Hepatocyte (in vitro differentiated cells): ENCODE data around the gene OR52W1. TPM values are rescaled to one million over a fixed set of nuclear protein-coding genes. Genes with fewer than 3 reads are reported as not detected.
"Not testable (repeated sequence)": the region's sequence is repeated elsewhere in the genome, so short reads cannot be mapped to it uniquely, and the experiment has no call there.

ENCODE experiments used
- DNase-seq: peaks from one replicate; pipeline ENCODE4 v3.0.0-alpha.2; 2016; ENCODE audit warnings: low spot score
- H2AFZ ChIP-seq: fragments of 200-600 bp; sonication (generic); 2 replicates; pipeline ENCODE4 v1.6.0; 2016; ENCODE audit warnings: antibody characterized with exemption, mild to moderate bottlenecking
- H3K27ac ChIP-seq: fragments of 200-600 bp; sonication (generic); 2 replicates; pipeline ENCODE4 v1.5.1; 2016; ENCODE audit warnings: mild to moderate bottlenecking
- H3K27me3 ChIP-seq: fragments of 200-600 bp; sonication (generic); 2 replicates; pipeline ENCODE4 v1.6.1; 2016
- H3K36me3 ChIP-seq: fragments of 200-600 bp; sonication (generic); replicated peaks from 2 replicates; pipeline ENCODE4 v1.5.1; 2016; ENCODE audit warnings: low read depth; ENCODE audit not compliant: insufficient read depth
- H3K4me1 ChIP-seq: fragments of 200-600 bp; sonication (generic); 2 replicates; pipeline ENCODE4 v1.5.1; 2016; ENCODE audit warnings: mild to moderate bottlenecking, moderate library complexity; ENCODE audit not compliant: insufficient read depth
- H3K4me2 ChIP-seq: fragments of 200-600 bp; sonication (generic); 2 replicates; pipeline ENCODE4 v1.6.0; 2016
- H3K4me3 ChIP-seq: fragments of 200-600 bp; sonication (generic); 2 replicates; pipeline ENCODE4 v1.5.1; 2016; ENCODE audit warnings: mild to moderate bottlenecking
- H3K79me2 ChIP-seq: fragments of 200-600 bp; sonication (generic); 2 replicates; pipeline ENCODE4 v1.6.0; 2017; ENCODE audit warnings: mild to moderate bottlenecking
- H3K9me2 ChIP-seq: fragments of 200-600 bp; sonication (generic); replicated peaks from 2 replicates; pipeline ENCODE4 v1.6.0; 2017; ENCODE audit warnings: mild to moderate bottlenecking; ENCODE audit not compliant: insufficient read depth
- H3K9me3 ChIP-seq: fragments of 200-600 bp; sonication (generic); 2 replicates; pipeline ENCODE4 v1.5.1; 2016; ENCODE audit warnings: low read depth, mild to moderate bottlenecking
- H4K20me1 ChIP-seq: fragments of 200-600 bp; sonication (generic); 2 replicates; pipeline ENCODE4 v1.6.0; 2016; ENCODE audit warnings: mild to moderate bottlenecking; ENCODE audit not compliant: insufficient read depth, poor library complexity, severe bottlenecking
- CTCF ChIP-seq: fragments of 200-600 bp; sonication (generic); IDR thresholded peaks from 2 replicates; pipeline ENCODE4 v1.5.1; 2016; ENCODE audit warnings: antibody characterized with exemption, mild to moderate bottlenecking; ENCODE audit not compliant: poor library complexity
- EZH2 ChIP-seq: fragments of 200-600 bp; sonication (generic); IDR thresholded peaks from 2 replicates; pipeline ENCODE4 v1.6.1; 2016; ENCODE audit warnings: antibody characterized with exemption, mild to moderate bottlenecking, borderline replicate concordance
- EZH2phosphoT487 ChIP-seq: fragments of 200-600 bp; sonication (generic); IDR thresholded peaks from one replicate; pipeline ENCODE4 v1.6.1; 2018; ENCODE audit warnings: antibody characterized with exemption, mild to moderate bottlenecking, low read depth, moderate library complexity; ENCODE audit not compliant: unreplicated experiment, severe bottlenecking
- WGBS: methylation state at CpG from one replicate; pipeline ENCODE4 v1.1.6; 2016; ENCODE audit warnings: low lambda C conversion rate; ENCODE audit errors: missing lambda C conversion rate; 5-methylcytosine and 5-hydroxymethylcytosine counted together
- polyA plus RNA-seq: library from polyadenylated mRNA; unstranded; fragments of >200 nt; fragmentation: Nextera tagmentation; extraction: Ambion mirVana; gene quantifications from 2 replicates; pipeline ENCODE4 v1.2.1, GENCODE V29; 2016
- total RNA-seq: library from RNA; depleted of rRNA; stranded (reverse); fragments of >200 nt; gene quantifications from 2 replicates; pipeline ENCODE4 v1.2.3, GENCODE V29; 2014

OR52W1 gene
- total and polyA plus RNA-seq, 2 experiments from 2014 or later = not detected

GRCh38 chr11:6241316-6241715, 42.3 kb downstream of the OR52W1 start:
- TF ChIP-seq EZH2phosphoT487 (no peak), CTCF (no peak), EZH2 (no peak)

GRCh38 chr11:6245536-6245935, 46.5 kb downstream of the OR52W1 start:
- Histone ChIP-seq H2AFZ (no peak overlapping the region), H3K27me3 (no peaks in the 10 kb centered on the region), H3K79me2 (no peaks in the 10 kb centered on the region), H3K9me3 (no peaks in the 10 kb centered on the region), H3K4me2 (no peak overlapping the region), H3K4me3 (no peak overlapping the region), H3K36me3 (no peaks in the 10 kb centered on the region), H4K20me1 (no peaks in the 10 kb centered on the region), H3K27ac (no peak overlapping the region), H3K9me2 (no peaks in the 10 kb centered on the region), H3K4me1 (no peaks in the 10 kb centered on the region)
- TF ChIP-seq EZH2 (no peak), EZH2phosphoT487 (no peak), CTCF (no peak)
- WGBS = 91% methylated on average over 2 of the region's 2 CpGs
- DNase-seq = no peak

More at GRCh38 chr11:6241316-6241715, 42.3 kb downstream of the OR52W1 start:
- H3K27ac ChIP-seq = no peak overlapping the region
- H2AFZ ChIP-seq = no peak overlapping the region
- H3K9me3 ChIP-seq = no peaks in the 10 kb centered on the region
- WGBS = 94% methylated on average over 7 of the region's 7 CpGs
- no peaks in the 10 kb centered on the region for H3K4me1 ChIP-seq
- no peak overlapping the region for H3K4me2 ChIP-seq
- no peaks in the 10 kb centered on the region for H3K27me3 ChIP-seq
- H3K36me3 ChIP-seq = no peaks in the 10 kb centered on the region
- no peaks in the 10 kb centered on the region for H4K20me1 ChIP-seq
- no peak overlapping the region for H3K4me3 ChIP-seq
- no peak for DNase-seq
- H3K79me2 ChIP-seq = no peaks in the 10 kb centered on the region
- no peaks in the 10 kb centered on the region for H3K9me2 ChIP-seq

GRCh38 chr11:6248248-6248647, 49.2 kb downstream of the OR52W1 start:
- Histone ChIP-seq H3K9me2 (no peaks in the 10 kb centered on the region), H3K4me1 (peaks cover 17% of the 10 kb centered on the region), H3K27me3 (no peaks in the 10 kb centered on the region), H3K79me2 (no peaks in the 10 kb centered on the region), H3K36me3 (no peaks in the 10 kb centered on the region), H3K27ac (no peak overlapping the region), H3K4me3 (no peak overlapping the region), H2AFZ (no peak overlapping the region), H3K9me3 (no peaks in the 10 kb centered on the region), H4K20me1 (no peaks in the 10 kb centered on the region), H3K4me2 (no peak overlapping the region)
- DNase-seq = peak; percentile 35
- 65% methylated on average over 1 of the region's 1 CpG for WGBS
- no peak for TF ChIP-seq EZH2phosphoT487

GRCh38 chr11:6248897-6249296, 49.9 kb downstream of the OR52W1 start:
- not testable (repeated sequence) for H3K9me3 ChIP-seq, H3K4me2 ChIP-seq, DNase-seq, H3K27ac ChIP-seq, H3K4me3 ChIP-seq, H3K9me2 ChIP-seq, H3K36me3 ChIP-seq, H2AFZ ChIP-seq, H3K27me3 ChIP-seq, H3K79me2 ChIP-seq, H4K20me1 ChIP-seq
- H3K4me1 ChIP-seq = peaks cover 17% of the 10 kb centered on the region
- WGBS = 96% methylated on average over 3 of the region's 3 CpGs

Other genes with a start within 250 kb of the OR52W1 start
- not detected in 2 replicates for gene OR56A5, start 230.7 kb upstream of the OR52W1 start, total RNA-seq
- gene OR56A5, start 230.7 kb upstream of the OR52W1 start, polyA plus RNA-seq = not detected in 2 replicates
- gene OR52L1, start 212.2 kb upstream of the OR52W1 start, total RNA-seq = not detected in 2 replicates
- gene OR52L1, start 212.2 kb upstream of the OR52W1 start, polyA plus RNA-seq = not detected in 2 replicates
- not detected in 2 replicates for gene OR56A4, start 192.3 kb upstream of the OR52W1 start, total RNA-seq
- gene OR56A4, start 192.3 kb upstream of the OR52W1 start, polyA plus RNA-seq = not detected in 2 replicates
- gene OR56A1, start 168.5 kb upstream of the OR52W1 start, total RNA-seq = 0.07 and 0.08 TPM in 2 replicates
- gene OR56A1, start 168.5 kb upstream of the OR52W1 start, polyA plus RNA-seq = not detected in 2 replicates
- not detected in 2 replicates for gene OR56B4, start 91.5 kb upstream of the OR52W1 start, total RNA-seq
- gene OR56B4, start 91.5 kb upstream of the OR52W1 start, polyA plus RNA-seq = not detected in 2 replicates
- not detected in 2 replicates for gene OR52B2, start 28.9 kb upstream of the OR52W1 start, total RNA-seq
- gene OR52B2, start 28.9 kb upstream of the OR52W1 start, polyA plus RNA-seq = not detected in 2 replicates
- gene C11orf42, start 6.3 kb downstream of the OR52W1 start, total RNA-seq = not detected in 2 replicates
- not detected in 2 replicates for gene C11orf42, start 6.3 kb downstream of the OR52W1 start, polyA plus RNA-seq
- 27.7 and 30.2 TPM in 2 replicates for gene FHIP1B, start 35.4 kb downstream of the OR52W1 start, total RNA-seq
- gene FHIP1B, start 35.4 kb downstream of the OR52W1 start, polyA plus RNA-seq = 31.5 and 42.2 TPM in 2 replicates
- 0.17 and 0.52 TPM in 2 replicates for gene CNGA4, start 39.9 kb downstream of the OR52W1 start, total RNA-seq
- gene CNGA4, start 39.9 kb downstream of the OR52W1 start, polyA plus RNA-seq = 0.25 and 0.50 TPM in 2 replicates
- gene CCKBR, start 60.6 kb downstream of the OR52W1 start, total RNA-seq = 6.6 and 9.8 TPM in 2 replicates
- 15.4 and 17.7 TPM in 2 replicates for gene CCKBR, start 60.6 kb downstream of the OR52W1 start, polyA plus RNA-seq
- gene CAVIN3, start 121.3 kb downstream of the OR52W1 start, total RNA-seq = 70.3 and 93.3 TPM in 2 replicates
- gene CAVIN3, start 121.3 kb downstream of the OR52W1 start, polyA plus RNA-seq = 115 and 128 TPM in 2 replicates
- 65.2 and 70.0 TPM in 2 replicates for gene SMPD1, start 191.2 kb downstream of the OR52W1 start, total RNA-seq
- gene SMPD1, start 191.2 kb downstream of the OR52W1 start, polyA plus RNA-seq = 61.7 and 63.0 TPM in 2 replicates
- gene APBB1, start 219.9 kb downstream of the OR52W1 start, total RNA-seq = 33.0 and 38.3 TPM in 2 replicates
- gene APBB1, start 219.9 kb downstream of the OR52W1 start, polyA plus RNA-seq = 41.5 and 48.7 TPM in 2 replicates
- 361 and 367 TPM in 2 replicates for gene HPX, start 241.8 kb downstream of the OR52W1 start, total RNA-seq
- 229 and 358 TPM in 2 replicates for gene HPX, start 241.8 kb downstream of the OR52W1 start, polyA plus RNA-seq